Neural cell (in vitro differentiated cells): Measurements from ENCODE around the gene ALG3. TPM values are rescaled to one million over a fixed set of nuclear protein-coding genes. Genes with fewer than 3 reads are reported as not detected.

Experiments used
- H2AFZ ChIP-seq: fragments of 200-600, 300-800 bp; sonication (generic), shearing (Covaris generic); 2 replicates; pipeline ENCODE4 v1.6.0; 2014; ENCODE audit warnings: low read depth, mild to moderate bottlenecking, antibody characterized with exemption, low read length, moderate library complexity
- H3F3A ChIP-seq: fragments of 200-600 bp; shearing (Covaris generic); 2 replicates; pipeline ENCODE4 v1.6.1; 2016; ENCODE audit warnings: mild to moderate bottlenecking, moderate library complexity, mixed read lengths, antibody characterized with exemption, low read length; ENCODE audit not compliant: insufficient read depth, poor library complexity, severe bottlenecking
- H3K27ac ChIP-seq: fragments of 200-600, 300-800 bp; sonication (generic), shearing (Covaris generic); 2 replicates; pipeline ENCODE4 v1.5.1; 2014; ENCODE audit warnings: mild to moderate bottlenecking, low read length, moderate library complexity
- H3K27me3 ChIP-seq: fragments of 300-800, 200-600 bp; sonication (generic), shearing (Covaris generic); 2 replicates; pipeline ENCODE4 v1.6.0; 2014; ENCODE audit warnings: mild to moderate bottlenecking, low read depth, low read length, moderate library complexity; ENCODE audit not compliant: insufficient read depth
- H3K36me3 ChIP-seq: fragments of 300-800, 200-600 bp; sonication (generic), shearing (Covaris generic); 2 replicates; pipeline ENCODE4 v1.5.1; 2014; ENCODE audit warnings: mild to moderate bottlenecking, antibody characterized with exemption, low read length, moderate library complexity; ENCODE audit not compliant: insufficient read depth
- H3K4me2 ChIP-seq: fragments of 300-800, 200-600 bp; sonication (generic), shearing (Covaris generic); 2 replicates; pipeline ENCODE4 v1.6.0; 2014; ENCODE audit warnings: mild to moderate bottlenecking, low read length
- H3K4me3 ChIP-seq: fragments of 300-800, 200-600 bp; sonication (generic), shearing (Covaris generic); 2 replicates; pipeline ENCODE4 v1.5.1; 2014; ENCODE audit warnings: mild to moderate bottlenecking, low read length, moderate library complexity
- H3K79me2 ChIP-seq: fragments of 200-600 bp; shearing (Covaris generic); replicated peaks from 2 replicates; pipeline ENCODE4 v1.6.0; 2014; ENCODE audit warnings: mild to moderate bottlenecking, low read length, moderate library complexity; ENCODE audit not compliant: insufficient read depth
- H3K9ac ChIP-seq: fragments of 300-800, 200-600 bp; sonication (generic), shearing (Covaris generic); 2 replicates; pipeline ENCODE4 v1.6.1; 2016; ENCODE audit warnings: mild to moderate bottlenecking, low read length, mixed read lengths
- H3K9me2 ChIP-seq: fragments of 200-600 bp; shearing (Covaris generic); 2 replicates; pipeline ENCODE4 v1.6.1; 2016; ENCODE audit warnings: mild to moderate bottlenecking, low read length, mixed read lengths; ENCODE audit not compliant: insufficient read depth
- H3K9me3 ChIP-seq: fragments of 200-600, 300-800 bp; sonication (generic), shearing (Covaris generic); 2 replicates; pipeline ENCODE4 v1.6.1; 2016; ENCODE audit warnings: mild to moderate bottlenecking, mixed run types, low read length, moderate library complexity, mixed read lengths
- H4K20me1 ChIP-seq: fragments of 200-600 bp; shearing (Covaris generic); 2 replicates; pipeline ENCODE4 v1.6.1; 2016; ENCODE audit warnings: mild to moderate bottlenecking, mixed run types; ENCODE audit not compliant: insufficient read depth
- CTCF ChIP-seq: fragments of 450-650 bp; IDR thresholded peaks from 2 replicates; pipeline ENCODE4 v1.5.1; 2014; ENCODE audit warnings: antibody characterized with exemption, mild to moderate bottlenecking, moderate library complexity; ENCODE audit not compliant: poor library complexity, severe bottlenecking
- EP300 ChIP-seq: fragments of 450-650 bp; conservative IDR thresholded peaks from 2 replicates; pipeline ENCODE4 v1.6.1; 2014; ENCODE audit warnings: antibody characterized with exemption, mild to moderate bottlenecking, moderate library complexity; ENCODE audit not compliant: poor library complexity, severe bottlenecking
- EZH2 ChIP-seq: fragments of 200-600, 300-800 bp; shearing (Covaris generic), sonication (generic); IDR thresholded peaks from 2 replicates; pipeline ENCODE4 v1.6.1; 2014; ENCODE audit warnings: antibody characterized with exemption, low read length, borderline replicate concordance, mild to moderate bottlenecking; ENCODE audit not compliant: insufficient read depth, poor library complexity, severe bottlenecking
- MXI1 ChIP-seq: fragments of 450-650 bp; conservative IDR thresholded peaks from 2 replicates; pipeline ENCODE4 v1.6.1; 2014; ENCODE audit warnings: antibody characterized with exemption, mild to moderate bottlenecking; ENCODE audit not compliant: poor library complexity, severe bottlenecking
- POLR2AphosphoS5 ChIP-seq: IDR thresholded peaks from 2 replicates; pipeline ENCODE4 v1.6.1; 2012
- RAD21 ChIP-seq: fragments of 450-650 bp; conservative IDR thresholded peaks from 2 replicates; pipeline ENCODE4 v1.6.1; 2014; ENCODE audit warnings: antibody characterized with exemption, mild to moderate bottlenecking, moderate library complexity
- REST ChIP-seq: IDR thresholded peaks from 2 replicates; pipeline ENCODE4 v1.6.1; 2012; ENCODE audit warnings: borderline replicate concordance
- SMC3 ChIP-seq: fragments of 450-650 bp; conservative IDR thresholded peaks from 2 replicates; pipeline ENCODE4 v1.6.1; 2014; ENCODE audit warnings: antibody characterized with exemption, mild to moderate bottlenecking, moderate library complexity; ENCODE audit not compliant: poor library complexity
- TAF1 ChIP-seq: IDR thresholded peaks from 2 replicates; pipeline ENCODE4 v1.6.1; 2012; ENCODE audit warnings: low read depth
- polyA plus RNA-seq: library from polyadenylated mRNA; depleted of rRNA; stranded (reverse); fragments of >200 nt; gene quantifications from 2 replicates; pipeline ENCODE4 v1.2.3, GENCODE V29; 2014

The ALG3 gene
- polyA plus RNA-seq, 1 donor from 2014 or later: 13.5 TPM

- no peak overlapping the region for H3K27ac ChIP-seq
- peaks cover 58% of the 10 kb centered on the region for H3K27me3 ChIP-seq
- no peaks in the 10 kb centered on the region for H3K9me2 ChIP-seq
- H3K9me3 ChIP-seq: no peaks in the 10 kb centered on the region
- H4K20me1 ChIP-seq: no peaks in the 10 kb centered on the region
- no peaks in the 10 kb centered on the region for H3K36me3 ChIP-seq
- no peaks in the 10 kb centered on the region for H3K79me2 ChIP-seq
- no peaks in the 10 kb centered on the region for H3F3A ChIP-seq
- no peak overlapping the region for H3K4me2 ChIP-seq
- TF ChIP-seq CTCF: no peak
- TF ChIP-seq EP300: no peak
- TF ChIP-seq RAD21: no peak
- TF ChIP-seq MXI1: no peak
- no peak for TF ChIP-seq POLR2AphosphoS5
- no peak for TF ChIP-seq TAF1
- no peak for TF ChIP-seq SMC3
- TF ChIP-seq REST: no peak
- no peak for TF ChIP-seq EZH2
- no peak overlapping the region for H3K4me3 ChIP-seq
- H3K9ac ChIP-seq: no peak overlapping the region
- no peak overlapping the region for H2AFZ ChIP-seq
Measured at GRCh38 chr3:184227481-184227935, 21.3 kb downstream of the ALG3 start.

GRCh38 chr3:184223946-184224345 lies 24.8 kb downstream of the ALG3 start:
- Histone ChIP-seq H3K79me2 (no peaks in the 10 kb centered on the region), H3K4me3 (no peak overlapping the region), H2AFZ (no peak overlapping the region), H3K4me2 (no peak overlapping the region), H3K9me2 (no peaks in the 10 kb centered on the region), H3K9ac (no peak overlapping the region), H3K9me3 (no peaks in the 10 kb centered on the region), H3F3A (no peaks in the 10 kb centered on the region), H3K27ac (no peak overlapping the region), H4K20me1 (no peaks in the 10 kb centered on the region), H3K36me3 (no peaks in the 10 kb centered on the region), H3K27me3 (peaks cover 22% of the 10 kb centered on the region)
- no peak for TF ChIP-seq CTCF
- no peak for TF ChIP-seq TAF1
- TF ChIP-seq POLR2AphosphoS5: no peak
- TF ChIP-seq SMC3: no peak
- TF ChIP-seq EZH2: no peak
- TF ChIP-seq MXI1: no peak
- no peak for TF ChIP-seq EP300
- no peak for TF ChIP-seq RAD21
- TF ChIP-seq REST: no peak
